GM08714 (cell line): ENCODE measurements around the gene DLX2.

Experiments
- H3K4me3 ChIP-seq: fragments of 200-500 bp; sonication (Bioruptor generic); 2 replicates; pipeline ENCODE4 v1.5.1; 2014; ENCODE audit warnings: mild to moderate bottlenecking, low read length, inconsistent platforms
- ZNF274 ChIP-seq: IDR thresholded peaks from 2 replicates; pipeline ENCODE4 v1.6.1; 2012; ENCODE audit warnings: mild to moderate bottlenecking, low read depth, low read length

Gene DLX2

DNA sequence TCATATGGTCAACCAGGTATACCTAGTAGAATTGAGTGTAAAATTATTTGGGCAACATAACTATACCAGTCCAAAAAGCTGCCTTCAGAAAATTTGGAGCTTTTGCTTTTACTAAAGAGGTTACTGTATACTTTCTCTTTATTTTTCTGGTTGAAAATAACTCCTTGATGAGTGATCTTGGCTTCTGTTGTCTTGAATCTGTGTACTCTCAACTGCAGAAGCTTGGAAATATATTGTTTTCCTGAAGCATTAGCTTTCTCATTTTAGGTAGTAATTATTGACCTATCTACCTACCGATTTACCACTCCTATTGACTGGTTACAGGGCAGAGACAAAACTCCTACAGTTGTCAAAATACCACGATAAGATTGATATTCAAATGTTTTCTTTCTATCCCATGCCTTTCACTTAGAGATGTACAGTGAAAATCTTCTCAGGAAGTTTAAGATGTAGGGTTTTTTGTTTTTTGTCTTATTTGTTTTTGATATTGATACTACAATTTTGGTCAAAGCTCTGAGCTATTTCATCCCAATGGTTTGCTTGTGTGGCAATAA, 53.1 kb downstream of the DLX2 start:
- H3K4me3 ChIP-seq = no peak overlapping the region
- no peak for TF ChIP-seq ZNF274
